ENCODE data around the gene CRIP2.

CRIP2 gene

GRCh38 chr14:105471823-105472485 is 2.7 kb upstream of the CRIP2 start:
- no peak for TF ChIP-seq CTCF (IDR thresholded peaks at IDR 0.05)

GRCh38 chr14:105472486-105472991 is 2.1 kb upstream of the CRIP2 start:
- TF ChIP-seq CTCF (IDR thresholded peaks at IDR 0.05) = no peak

GRCh38 chr14:105473033-105473676 is 1.5 kb upstream of the CRIP2 start:
- TF ChIP-seq CTCF (IDR thresholded peaks at IDR 0.05) = no peak

- TF ChIP-seq CTCF (IDR thresholded peaks at IDR 0.05) = no peak
Measured at GRCh38 chr14:105473677-105474482, 741 bp upstream of the CRIP2 start.

- no peak for TF ChIP-seq CTCF (IDR thresholded peaks at IDR 0.05)
Measured at GRCh38 chr14:105475269-105476096, 862 bp downstream of the CRIP2 start.

GRCh38 chr14:105476097-105476830 is 1.6 kb downstream of the CRIP2 start:
- TF ChIP-seq CTCF (IDR thresholded peaks at IDR 0.05) = no peak
